Skeletal muscle satellite cell (primary cell): ENCODE data around the gene TRIML1. TPM values are rescaled to one million over a fixed set of nuclear protein-coding genes. Genes with fewer than 3 reads are reported as not detected.

Source experiments
- H3K27me3 ChIP-seq: 2 replicates; pipeline ENCODE4 v1.7.0; 2013; ENCODE audit warnings: low read length; ENCODE audit not compliant: control insufficient read depth, insufficient read depth
- H3K36me3 ChIP-seq: 2 replicates; pipeline ENCODE4 v1.7.0; 2013; ENCODE audit warnings: mild to moderate bottlenecking, control low read depth, low read length; ENCODE audit not compliant: insufficient read depth
- H3K4me1 ChIP-seq: 2 replicates; pipeline ENCODE4 v1.7.0; 2013; ENCODE audit warnings: low read length; ENCODE audit not compliant: control insufficient read depth, insufficient read depth
- H3K4me2 ChIP-seq: 2 replicates; pipeline ENCODE4 v1.7.0; 2013; ENCODE audit warnings: mild to moderate bottlenecking, low read length
- H3K4me3 ChIP-seq: 2 replicates; pipeline ENCODE4 v1.7.0; 2013; ENCODE audit warnings: low read length
- H3K9ac ChIP-seq: 2 replicates; pipeline ENCODE4 v1.7.0; 2013; ENCODE audit warnings: mild to moderate bottlenecking, low read depth, low read length, moderate library complexity
- H3K9me3 ChIP-seq: replicated peaks from 2 replicates; pipeline ENCODE4 v1.7.0; 2013; ENCODE audit warnings: mild to moderate bottlenecking, control low read depth, low read length
- total RNA-seq: library from RNA; depleted of rRNA; stranded (reverse); fragments of >200 nt; gene quantifications from 2 replicates; pipeline ENCODE4 v1.2.3, GENCODE V29; 2012; rRNA removed

TRIML1 gene
- not detected in 2 replicates for total RNA-seq

- no peak within 1 kb of the TSS for H3K4me3 ChIP-seq
- no peak within 1 kb of the TSS for H3K9ac ChIP-seq
- no peaks in the 10 kb centered on the region for H3K4me1 ChIP-seq
- peaks cover 3% of the 10 kb centered on the region for H3K9me3 ChIP-seq
- no peaks in the 10 kb centered on the region for H3K36me3 ChIP-seq
- H3K27me3 ChIP-seq: no peaks in the 10 kb centered on the region
- H3K4me2 ChIP-seq: no peak within 1 kb of the TSS
These were observed at the start of gene TRIML1 for GRCh38 chr4:188139141-188139540. TSS of gene TRIML1 (plus strand) at chr4:188139441. CDS start at chr4:188139559, 118 bp downstream.

DNA sequence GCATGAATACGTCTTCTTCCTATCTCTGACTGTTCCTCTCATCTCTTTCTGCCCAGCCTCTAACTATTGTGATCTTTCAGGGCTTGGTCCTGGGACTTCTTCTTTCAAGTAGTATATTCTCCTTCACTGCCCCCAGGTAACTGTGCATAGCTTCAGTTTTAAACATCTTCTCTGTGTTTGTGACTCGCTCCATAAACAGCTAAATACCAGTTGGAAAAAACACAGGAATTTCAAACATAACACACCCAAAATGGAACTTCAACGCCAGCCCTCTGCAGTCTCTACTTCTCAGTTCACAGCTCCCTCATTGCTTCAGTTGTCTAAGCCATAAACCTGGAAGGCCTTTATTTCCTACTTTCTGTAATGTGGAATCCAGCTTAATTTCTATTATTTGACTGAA lies 46.4 kb upstream of the TRIML1 start:
- Histone ChIP-seq H3K4me2 (no peak overlapping the region), H3K4me1 (no peaks in the 10 kb centered on the region), H3K9ac (no peak overlapping the region), H3K27me3 (no peaks in the 10 kb centered on the region), H3K9me3 (peaks cover 17% of the 10 kb centered on the region), H3K36me3 (no peaks in the 10 kb centered on the region), H3K4me3 (no peak overlapping the region)

DNA sequence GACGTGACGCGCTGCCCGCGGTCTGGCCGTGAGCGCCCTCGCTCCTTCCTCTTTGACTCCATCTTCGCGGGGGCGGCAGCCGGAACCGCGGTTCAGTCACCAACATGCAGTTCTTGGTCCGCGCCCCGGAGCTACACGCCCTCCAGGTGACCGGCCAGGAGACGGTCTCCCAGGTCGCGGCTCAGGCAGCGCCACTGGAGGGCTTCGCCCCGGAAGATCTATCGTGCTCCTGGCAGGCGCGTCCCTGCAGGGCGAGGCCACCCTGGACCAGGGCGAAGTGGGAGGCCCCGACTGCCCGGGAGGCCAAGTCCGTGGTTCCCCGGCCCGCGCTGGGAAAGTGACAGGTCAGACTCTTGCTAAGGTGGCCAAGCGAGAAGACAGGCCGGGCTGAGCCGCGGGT lies 32.8 kb upstream of the TRIML1 start:
- Histone ChIP-seq H3K4me2 (no peak overlapping the region), H3K4me3 (no peak overlapping the region), H3K36me3 (no peaks in the 10 kb centered on the region), H3K9me3 (no peaks in the 10 kb centered on the region), H3K27me3 (no peaks in the 10 kb centered on the region), H3K4me1 (no peaks in the 10 kb centered on the region), H3K9ac (no peak overlapping the region)

DNA sequence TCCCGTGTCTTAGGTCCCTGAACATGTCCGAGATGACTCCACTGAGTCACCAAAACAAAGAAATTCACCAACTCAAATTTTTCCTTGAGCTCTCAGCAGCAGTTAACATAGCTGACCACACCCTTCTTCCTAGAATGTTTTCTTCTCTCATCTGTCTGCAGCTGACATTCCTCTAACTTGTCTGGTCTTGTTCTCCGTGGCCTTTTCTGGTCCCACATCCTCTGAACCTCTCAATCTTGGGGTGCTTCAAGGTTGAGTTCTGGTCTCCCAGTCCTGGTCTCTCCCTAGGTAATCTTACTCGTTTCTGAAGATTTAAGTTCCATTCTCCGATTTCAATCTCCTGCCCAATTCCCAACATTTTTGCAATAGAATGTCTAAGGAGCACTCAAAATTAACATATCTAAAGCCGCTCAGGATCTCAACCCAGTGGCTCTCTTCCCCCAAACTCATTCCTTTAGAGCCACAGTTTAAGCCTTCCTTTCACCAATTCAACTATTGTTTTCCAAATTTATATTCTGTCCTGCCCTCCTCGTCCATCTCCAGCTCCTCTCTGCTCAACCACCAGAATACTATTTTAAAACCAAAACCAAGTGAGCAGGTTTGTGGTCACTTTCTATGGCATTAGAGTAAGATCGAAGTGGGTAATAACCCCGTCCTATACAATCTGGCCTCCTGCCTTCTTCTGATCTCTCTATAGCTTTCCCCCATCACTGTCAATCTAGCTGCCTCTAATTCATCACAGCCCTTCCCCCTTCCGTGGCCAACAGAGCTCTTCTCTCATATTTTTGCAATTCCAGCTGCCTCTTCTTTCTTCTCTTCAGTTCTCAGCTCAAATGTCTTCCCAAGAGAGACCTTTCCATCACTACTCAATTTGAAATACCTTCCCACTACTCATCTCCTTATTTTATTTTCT lies 31.1 kb upstream of the TRIML1 start:
- Histone ChIP-seq H3K9me3 (peaks cover 3% of the 10 kb centered on the region), H3K9ac (no peak overlapping the region), H3K27me3 (no peaks in the 10 kb centered on the region), H3K4me3 (no peak overlapping the region), H3K36me3 (no peaks in the 10 kb centered on the region), H3K4me2 (no peak overlapping the region), H3K4me1 (no peaks in the 10 kb centered on the region)

DNA sequence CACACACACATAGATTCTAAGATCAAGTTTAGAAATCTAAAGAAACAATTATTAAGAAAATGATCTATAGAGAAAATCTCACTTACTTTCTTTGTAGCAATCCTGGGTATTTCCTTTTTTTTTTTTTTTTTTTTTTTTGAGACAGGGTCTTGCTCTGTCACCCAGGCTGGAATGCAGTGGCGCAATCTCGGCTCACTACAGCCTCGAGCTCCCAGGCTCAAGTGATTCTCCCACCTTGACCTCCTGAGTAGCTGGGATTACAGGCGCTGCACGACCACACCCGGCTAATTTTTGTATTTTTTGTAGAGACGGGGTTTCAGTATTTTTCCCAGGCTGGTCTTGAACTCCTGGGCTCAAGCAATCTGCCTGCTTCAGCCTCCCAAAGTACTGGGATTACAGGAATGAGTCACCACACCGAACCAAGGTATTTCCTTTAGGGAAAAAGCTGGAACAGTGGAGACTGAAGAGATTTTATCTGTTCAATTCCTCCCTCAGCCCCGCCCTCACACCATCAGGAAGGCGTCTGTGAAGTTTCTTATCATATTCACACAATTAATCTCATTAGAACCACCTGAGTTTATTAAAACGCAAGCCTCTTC lies 30.0 kb upstream of the TRIML1 start, which contains the start of gene TRIML2:
Gene TRIML2, minus strand, starts transcription at position 447 of the 599 bp plus-strand sequence. CDS start 4,235 bp downstream, outside the sequence.
- H3K9ac ChIP-seq: no peak within 1 kb of the TSS
- H3K4me1 ChIP-seq: no peaks in the 10 kb centered on the region
- peaks cover 4% of the 10 kb centered on the region for H3K9me3 ChIP-seq
- H3K4me2 ChIP-seq: no peak within 1 kb of the TSS
- H3K36me3 ChIP-seq: no peaks in the 10 kb centered on the region
- H3K27me3 ChIP-seq: no peaks in the 10 kb centered on the region
- H3K4me3 ChIP-seq: no peak within 1 kb of the TSS

DNA sequence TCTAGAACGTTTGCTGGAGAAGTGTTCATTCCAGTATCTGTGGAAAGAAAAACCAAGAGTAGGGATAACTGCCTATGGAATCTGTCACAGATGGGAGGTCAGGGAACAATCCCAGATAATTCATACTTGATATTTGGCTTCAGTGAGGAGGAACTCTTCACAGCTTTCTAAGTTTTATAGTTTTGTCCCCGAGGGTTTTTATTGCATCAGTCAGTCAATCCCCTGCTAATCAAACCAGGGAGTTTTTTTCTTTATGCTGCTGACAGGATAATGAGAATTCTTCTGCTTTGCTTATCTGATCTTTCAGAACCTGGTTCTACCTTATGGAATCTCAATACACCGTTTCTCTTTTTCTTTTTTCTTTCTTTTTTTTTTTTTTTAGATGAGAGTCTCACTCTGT lies 29.2 kb upstream of the TRIML1 start:
- H3K9ac ChIP-seq: no peak overlapping the region

GRCh38 chr4:188110741-188111471 lies 28.3 kb upstream of the TRIML1 start:
- H3K4me1 ChIP-seq: no peaks in the 10 kb centered on the region
- no peaks in the 10 kb centered on the region for H3K27me3 ChIP-seq
- no peak overlapping the region for H3K9ac ChIP-seq
- no peak overlapping the region for H3K4me3 ChIP-seq
- peaks cover 4% of the 10 kb centered on the region for H3K9me3 ChIP-seq
- H3K36me3 ChIP-seq: no peaks in the 10 kb centered on the region
- no peak overlapping the region for H3K4me2 ChIP-seq

More for the DNA sequence above, 29.2 kb upstream of the TRIML1 start:
- no peaks in the 10 kb centered on the region for H3K27me3 ChIP-seq
- H3K9me3 ChIP-seq: peaks cover 4% of the 10 kb centered on the region
- H3K36me3 ChIP-seq: no peaks in the 10 kb centered on the region
- no peak overlapping the region for H3K4me3 ChIP-seq
- no peak overlapping the region for H3K4me2 ChIP-seq
- no peaks in the 10 kb centered on the region for H3K4me1 ChIP-seq

DNA sequence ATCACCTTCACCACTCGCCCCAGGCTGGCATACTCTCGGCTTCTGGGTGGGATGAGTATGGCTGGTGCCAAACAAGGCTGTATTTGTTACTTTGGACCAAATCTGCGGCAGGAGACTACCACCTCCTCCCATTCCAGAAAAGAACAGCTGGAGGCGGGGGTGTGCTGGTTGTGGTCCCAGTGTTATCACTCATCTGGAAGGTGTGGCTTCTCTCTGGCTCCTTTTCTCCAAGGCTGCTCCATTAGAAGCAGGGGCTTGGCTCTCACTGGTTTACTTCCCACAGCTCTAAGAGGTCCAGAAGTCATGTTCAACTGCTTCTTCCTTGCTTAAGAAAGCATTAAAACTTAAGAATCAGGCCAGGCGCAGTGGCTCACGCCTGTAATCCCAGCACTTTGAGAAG lies 27.3 kb upstream of the TRIML1 start:
- H3K9ac ChIP-seq: no peak overlapping the region
- H3K36me3 ChIP-seq: no peaks in the 10 kb centered on the region
- H3K9me3 ChIP-seq: peaks cover 4% of the 10 kb centered on the region
- no peak overlapping the region for H3K4me3 ChIP-seq
- H3K4me2 ChIP-seq: no peak overlapping the region
- no peaks in the 10 kb centered on the region for H3K27me3 ChIP-seq
- H3K4me1 ChIP-seq: no peaks in the 10 kb centered on the region

DNA sequence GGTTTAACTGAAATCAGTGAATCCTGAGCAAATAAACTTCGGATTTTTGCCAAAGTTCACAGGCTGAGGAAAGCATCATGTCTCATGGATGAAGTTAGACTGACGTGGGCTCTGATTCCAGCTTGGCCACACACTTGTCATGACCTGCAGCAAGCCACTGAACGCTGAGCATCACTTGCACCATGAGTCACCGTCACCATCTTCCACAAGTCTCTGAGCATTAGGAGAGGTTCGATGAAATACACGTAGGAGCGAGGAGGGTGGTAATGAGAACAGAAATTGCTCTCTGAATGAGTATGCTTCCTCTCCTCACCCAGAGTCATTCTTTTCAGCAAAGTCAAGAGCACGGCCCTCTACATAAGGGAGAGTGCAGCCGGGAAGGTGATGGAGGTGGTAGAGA lies 26.1 kb upstream of the TRIML1 start:
- no peaks in the 10 kb centered on the region for H3K36me3 ChIP-seq
- no peak overlapping the region for H3K4me3 ChIP-seq
- no peak overlapping the region for H3K4me2 ChIP-seq
- H3K4me1 ChIP-seq: no peaks in the 10 kb centered on the region
- H3K27me3 ChIP-seq: no peaks in the 10 kb centered on the region
- H3K9ac ChIP-seq: no peak overlapping the region
- peaks cover 4% of the 10 kb centered on the region for H3K9me3 ChIP-seq

- peaks cover 4% of the 10 kb centered on the region for H3K9me3 ChIP-seq
- H3K4me2 ChIP-seq: no peak overlapping the region
- no peaks in the 10 kb centered on the region for H3K4me1 ChIP-seq
- H3K36me3 ChIP-seq: no peaks in the 10 kb centered on the region
- H3K27me3 ChIP-seq: no peaks in the 10 kb centered on the region
- H3K9ac ChIP-seq: no peak overlapping the region
- no peak overlapping the region for H3K4me3 ChIP-seq
These were observed 21.5 kb upstream of the TRIML1 start for GRCh38 chr4:188117631-188118324.

DNA sequence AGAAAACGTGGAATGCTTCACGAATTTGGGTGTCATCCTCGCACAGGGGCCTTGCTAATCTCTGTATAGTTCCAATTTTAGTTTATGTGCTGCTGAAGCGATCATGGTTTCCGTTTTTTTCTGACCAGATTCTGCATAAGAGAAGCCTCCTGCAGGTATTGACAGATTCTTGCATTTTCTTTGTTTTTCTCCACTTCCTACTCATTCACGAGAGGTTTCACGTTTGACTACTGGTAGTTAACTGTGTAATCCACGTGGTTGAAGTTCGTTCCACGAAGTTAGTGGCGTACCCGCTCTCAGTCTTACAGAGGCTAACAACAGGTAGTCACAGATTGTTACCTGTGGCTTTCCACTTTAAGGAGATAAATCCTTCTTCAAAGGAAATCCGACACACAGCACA lies 17.7 kb upstream of the TRIML1 start:
- H3K9me3 ChIP-seq: no peaks in the 10 kb centered on the region
- H3K4me2 ChIP-seq: no peak overlapping the region
- no peak overlapping the region for H3K4me3 ChIP-seq
- no peaks in the 10 kb centered on the region for H3K36me3 ChIP-seq
- H3K27me3 ChIP-seq: no peaks in the 10 kb centered on the region
- no peak overlapping the region for H3K9ac ChIP-seq
- no peaks in the 10 kb centered on the region for H3K4me1 ChIP-seq
